Peyer's patch (tissue), 4 donors: ENCODE results near the gene NEK2. TPM values are rescaled to one million over a fixed set of nuclear protein-coding genes. Genes with fewer than 3 reads are reported as not detected.

Source experiments
- DNase-seq, 3 donors: peaks; one replicate each; pipeline ENCODE4 v3.0.0-alpha.2; 2017 to 2019
- H3K27ac ChIP-seq, 4 donors: fragments of 200-600 bp; sonication (generic); one replicate each; pipeline ENCODE4 v1.5.1; 2016 to 2019
- H3K27me3 ChIP-seq, 2 donors: fragments of 200-600 bp; sonication (generic); one replicate each; pipeline ENCODE4 v1.5.1; 2019
- H3K36me3 ChIP-seq, 3 donors: fragments of 200-600 bp; sonication (generic); one replicate each; pipeline ENCODE4 v1.5.1; 2016 to 2019
- H3K4me1 ChIP-seq, 4 donors: fragments of 200-600 bp; sonication (generic); one replicate each; pipeline ENCODE4 v1.5.1; 2016 to 2019
- H3K4me3 ChIP-seq, 4 donors: fragments of 200-600 bp; sonication (generic); 1 replicate in 3 of 4; 2 replicates in 1 of 4; pipeline ENCODE4 v1.5.1; 2016 to 2019; ENCODE audit warnings: mild to moderate bottlenecking in 1 of 4
- H3K9me3 ChIP-seq, 4 donors: fragments of 200-600 bp; sonication (generic); one replicate each; pipeline ENCODE4 v1.5.1; 2016 to 2019; ENCODE audit warnings: mild to moderate bottlenecking in 1 of 4
- POLR2A ChIP-seq, 2 donors: fragments of 450-650 bp; IDR thresholded peaks; one replicate each; pipeline ENCODE4 v1.5.1; 2017; ENCODE audit warnings: antibody characterized with exemption in 2 of 2, mild to moderate bottlenecking in 2 of 2, moderate library complexity in 2 of 2
- total RNA-seq, 4 donors: library from RNA; depleted of rRNA; stranded (reverse); fragments of >200 nt; gene quantifications; one replicate each; pipeline ENCODE4 v1.1.0, GENCODE V29; 2016
- TF ChIP-seq, protein P1 (sequence below), 6 experiments: fragments of 450-650 bp in 4 of 6; fragments of 200-600 bp in 2 of 6; sonication (generic) in 1 of 6; IDR thresholded peaks; one replicate each; pipeline ENCODE4 v1.5.1; 2017 to 2019; ENCODE audit warnings: antibody characterized with exemption in 6 of 6, mild to moderate bottlenecking in 3 of 6, moderate library complexity in 1 of 6

Gene NEK2
- total RNA-seq, 4 donors from 2014 or later: 1.7 to 14.9 (median 5.8) TPM

DNA sequence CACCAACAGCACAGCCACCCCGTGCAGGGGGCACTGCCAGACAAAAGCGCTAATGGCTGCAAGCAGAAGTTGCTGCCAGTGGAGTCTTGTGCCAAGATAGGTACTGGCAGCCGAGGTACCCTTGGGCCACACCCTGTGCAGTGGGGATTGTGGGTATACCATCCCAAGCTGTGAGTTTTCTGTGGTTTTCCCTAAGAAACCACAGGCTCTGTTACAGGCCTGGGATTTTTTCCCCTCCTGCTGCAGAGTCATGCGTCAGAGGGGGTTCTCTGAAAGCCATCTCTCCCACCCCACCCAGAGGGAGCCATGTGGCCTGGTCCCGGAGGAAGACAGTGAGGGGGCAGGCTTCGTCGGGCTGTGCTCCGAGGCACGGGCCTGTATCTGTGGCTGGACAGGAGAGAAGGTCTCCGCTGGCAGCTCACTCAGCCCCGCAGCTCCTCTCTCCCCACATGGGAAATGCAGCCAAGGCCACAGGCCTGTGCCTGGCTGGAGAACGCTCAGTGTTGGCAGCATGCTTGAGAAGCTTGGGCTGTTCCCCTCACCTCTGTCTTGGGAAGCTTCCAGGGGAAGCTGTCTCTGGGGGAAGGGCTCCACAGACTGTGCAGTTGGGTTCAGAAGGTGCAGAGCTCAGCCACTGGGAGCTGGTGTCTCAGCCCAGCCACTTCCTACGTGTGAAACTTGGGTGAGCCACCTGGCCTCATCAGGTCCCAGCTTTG is 42.5 kb downstream of the NEK2 start:
- H3K36me3 ChIP-seq: no peaks in the 10 kb centered on the region
- no peak for DNase-seq
- H3K4me1 ChIP-seq: no peaks in the 10 kb centered on the region
- no peak overlapping the region for H3K27ac ChIP-seq
- H3K9me3 ChIP-seq: no peaks in the 10 kb centered on the region
- TF ChIP-seq, protein P1, sequence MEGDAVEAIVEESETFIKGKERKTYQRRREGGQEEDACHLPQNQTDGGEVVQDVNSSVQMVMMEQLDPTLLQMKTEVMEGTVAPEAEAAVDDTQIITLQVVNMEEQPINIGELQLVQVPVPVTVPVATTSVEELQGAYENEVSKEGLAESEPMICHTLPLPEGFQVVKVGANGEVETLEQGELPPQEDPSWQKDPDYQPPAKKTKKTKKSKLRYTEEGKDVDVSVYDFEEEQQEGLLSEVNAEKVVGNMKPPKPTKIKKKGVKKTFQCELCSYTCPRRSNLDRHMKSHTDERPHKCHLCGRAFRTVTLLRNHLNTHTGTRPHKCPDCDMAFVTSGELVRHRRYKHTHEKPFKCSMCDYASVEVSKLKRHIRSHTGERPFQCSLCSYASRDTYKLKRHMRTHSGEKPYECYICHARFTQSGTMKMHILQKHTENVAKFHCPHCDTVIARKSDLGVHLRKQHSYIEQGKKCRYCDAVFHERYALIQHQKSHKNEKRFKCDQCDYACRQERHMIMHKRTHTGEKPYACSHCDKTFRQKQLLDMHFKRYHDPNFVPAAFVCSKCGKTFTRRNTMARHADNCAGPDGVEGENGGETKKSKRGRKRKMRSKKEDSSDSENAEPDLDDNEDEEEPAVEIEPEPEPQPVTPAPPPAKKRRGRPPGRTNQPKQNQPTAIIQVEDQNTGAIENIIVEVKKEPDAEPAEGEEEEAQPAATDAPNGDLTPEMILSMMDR (IDR thresholded peaks at IDR 0.05): no peak
- TF ChIP-seq POLR2A (IDR thresholded peaks at IDR 0.05): no peak
- no peak overlapping the region for H3K4me3 ChIP-seq
- no peaks in the 10 kb centered on the region for H3K27me3 ChIP-seq

DNA sequence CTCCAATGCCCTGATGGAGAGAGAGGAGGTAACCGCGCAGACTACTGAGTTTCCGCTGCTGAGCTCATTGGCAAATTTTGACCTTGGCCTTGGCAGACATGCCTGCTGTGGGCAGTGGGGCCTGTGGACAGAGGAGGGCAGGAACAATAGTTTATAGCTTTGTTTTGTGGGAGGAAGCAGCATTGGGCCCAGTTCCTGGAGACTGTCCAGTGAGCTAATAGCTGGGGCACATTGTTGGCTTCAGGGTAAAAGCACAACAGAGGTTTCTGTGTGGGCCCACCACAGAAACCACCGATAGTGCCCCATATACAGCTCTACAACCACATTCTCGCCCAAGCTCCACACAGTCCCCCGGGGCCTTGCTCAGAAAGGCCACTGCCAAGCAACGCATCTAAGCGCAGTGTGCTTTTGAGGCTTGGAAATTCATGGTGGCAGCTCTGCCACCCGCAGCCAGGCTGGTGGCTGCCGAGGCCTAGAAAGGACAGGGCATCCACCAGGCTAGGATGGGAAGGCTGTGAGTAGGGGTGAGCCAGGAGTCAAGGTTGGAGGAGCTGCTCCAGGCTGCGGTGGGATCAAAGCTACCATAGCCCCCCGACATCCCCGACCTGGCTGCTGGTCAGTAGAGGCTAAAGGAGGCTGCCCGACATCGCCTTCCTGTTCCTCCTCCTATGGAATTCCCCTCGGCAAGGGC is 43.2 kb downstream of the NEK2 start:
- Histone ChIP-seq H3K27ac (no peak overlapping the region), H3K9me3 (no peaks in the 10 kb centered on the region), H3K4me3 (no peak overlapping the region), H3K27me3 (no peaks in the 10 kb centered on the region), H3K36me3 (no peaks in the 10 kb centered on the region), H3K4me1 (no peaks in the 10 kb centered on the region)
- no peak for DNase-seq
- TF ChIP-seq POLR2A (IDR thresholded peaks at IDR 0.05): no peak
- TF ChIP-seq, protein P1 (IDR thresholded peaks at IDR 0.05): no peak

DNA sequence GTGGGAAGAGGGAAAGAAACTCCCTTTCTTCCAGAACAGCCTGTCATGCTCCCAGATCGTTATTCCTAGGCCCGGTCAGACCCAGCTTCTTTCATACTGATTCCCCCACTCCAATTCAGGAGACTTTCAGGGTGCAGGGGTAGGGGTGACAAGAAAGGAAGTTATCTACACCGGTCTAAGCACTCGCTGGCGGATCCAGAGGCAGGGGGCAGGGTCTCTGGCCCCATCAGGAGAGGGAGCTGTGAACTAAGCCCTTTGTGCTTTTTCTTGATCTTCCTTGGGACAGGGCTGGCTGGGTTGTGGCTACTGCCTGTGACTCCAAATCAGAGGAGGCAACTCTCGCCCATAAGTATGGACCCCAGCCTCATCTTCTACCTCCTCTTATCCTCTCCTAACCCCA is 44.3 kb downstream of the NEK2 start:
- Histone ChIP-seq H3K27me3 (no peaks in the 10 kb centered on the region), H3K36me3 (no peaks in the 10 kb centered on the region), H3K9me3 (no peaks in the 10 kb centered on the region), H3K4me1 (no peaks in the 10 kb centered on the region), H3K27ac (no peak overlapping the region), H3K4me3 (no peak overlapping the region)
- TF ChIP-seq POLR2A (IDR thresholded peaks at IDR 0.05): no peak
- TF ChIP-seq, protein P1 (IDR thresholded peaks at IDR 0.05): no peak
- no peak for DNase-seq

DNA sequence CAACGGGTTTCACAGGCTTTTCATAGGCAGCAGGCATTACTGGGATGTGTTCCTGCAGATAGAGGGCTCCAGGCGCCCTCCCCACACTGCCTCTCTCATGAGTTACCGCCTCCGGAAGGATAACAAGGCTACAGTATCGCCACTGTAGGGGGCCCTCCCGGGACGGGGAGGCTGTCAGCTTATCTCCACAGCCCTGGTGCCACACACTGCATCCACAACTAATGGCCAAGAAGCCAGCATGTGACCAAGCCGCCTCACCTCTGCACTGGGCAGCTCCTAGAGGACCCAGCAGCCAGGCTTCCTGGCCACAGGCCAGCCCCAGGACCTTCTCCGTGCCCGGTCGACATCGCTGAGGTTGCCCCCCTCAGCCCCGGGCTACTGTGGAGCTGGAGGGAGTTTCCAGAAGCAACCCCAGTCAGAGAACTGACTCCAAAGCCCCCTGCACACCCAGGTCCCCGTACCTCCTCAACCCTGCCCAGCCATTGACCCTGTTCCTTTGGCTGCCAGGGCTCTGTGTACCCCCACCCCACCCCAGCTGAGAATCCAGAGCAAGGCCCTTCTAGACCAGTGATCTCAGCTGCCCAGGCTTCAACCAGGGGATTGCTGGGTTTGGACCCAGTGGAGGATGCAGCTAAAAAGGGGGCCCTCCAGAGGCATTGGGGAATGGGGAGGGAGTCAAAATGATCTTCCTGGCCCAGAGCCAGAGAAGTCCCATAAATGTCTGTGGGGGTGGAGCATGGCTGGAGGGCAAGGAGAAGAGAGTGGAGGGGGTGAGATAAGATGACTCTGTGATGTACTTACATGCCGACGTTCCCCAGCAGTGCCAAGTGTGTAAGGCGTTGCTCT is 45.0 kb downstream of the NEK2 start:
- H3K27me3 ChIP-seq: no peaks in the 10 kb centered on the region
- no peak overlapping the region for H3K4me3 ChIP-seq
- TF ChIP-seq, protein P1 (IDR thresholded peaks at IDR 0.05): no peak
- TF ChIP-seq POLR2A (IDR thresholded peaks at IDR 0.05): no peak
- no peaks in the 10 kb centered on the region for H3K36me3 ChIP-seq
- no peak for DNase-seq
- H3K27ac ChIP-seq: no peak overlapping the region
- no peaks in the 10 kb centered on the region for H3K4me1 ChIP-seq
- H3K9me3 ChIP-seq: no peaks in the 10 kb centered on the region

DNA sequence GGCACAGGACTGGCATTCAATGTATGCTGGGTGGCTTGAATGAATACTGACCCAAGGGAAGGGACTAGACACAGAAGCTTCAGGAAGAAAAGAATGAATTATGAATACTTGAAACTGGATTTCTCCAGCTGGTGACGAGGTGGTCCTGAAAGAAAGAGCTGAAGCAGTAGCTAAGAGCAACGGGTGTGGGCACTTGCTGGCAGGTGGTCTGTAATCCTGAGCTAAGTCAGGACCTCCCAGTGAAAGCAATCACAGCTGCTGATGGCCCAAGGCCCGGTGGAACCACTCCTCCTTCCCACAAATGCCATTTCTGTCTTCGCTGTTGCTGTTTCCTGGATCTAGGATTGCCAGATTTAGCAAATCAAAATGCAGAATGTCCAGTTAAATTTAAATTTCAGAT is 47.0 kb downstream of the NEK2 start:
- H3K27me3 ChIP-seq: no peaks in the 10 kb centered on the region
- H3K9me3 ChIP-seq: no peaks in the 10 kb centered on the region
- TF ChIP-seq POLR2A (IDR thresholded peaks at IDR 0.05): no peak
- TF ChIP-seq, protein P1 (IDR thresholded peaks at IDR 0.05): no peak
- H3K36me3 ChIP-seq: no peaks in the 10 kb centered on the region
- no peak for DNase-seq
- no peaks in the 10 kb centered on the region for H3K4me1 ChIP-seq
- no peak overlapping the region for H3K4me3 ChIP-seq
- no peak overlapping the region for H3K27ac ChIP-seq
